LoVo (cell line): Measurements from ENCODE around the gene CEP76.

ENCODE experiments used
- DNase-seq: peaks from one replicate; pipeline ENCODE4 v3.0.0-alpha.2; 2016; ENCODE audit warnings: low spot score

CEP76 gene, protein sequence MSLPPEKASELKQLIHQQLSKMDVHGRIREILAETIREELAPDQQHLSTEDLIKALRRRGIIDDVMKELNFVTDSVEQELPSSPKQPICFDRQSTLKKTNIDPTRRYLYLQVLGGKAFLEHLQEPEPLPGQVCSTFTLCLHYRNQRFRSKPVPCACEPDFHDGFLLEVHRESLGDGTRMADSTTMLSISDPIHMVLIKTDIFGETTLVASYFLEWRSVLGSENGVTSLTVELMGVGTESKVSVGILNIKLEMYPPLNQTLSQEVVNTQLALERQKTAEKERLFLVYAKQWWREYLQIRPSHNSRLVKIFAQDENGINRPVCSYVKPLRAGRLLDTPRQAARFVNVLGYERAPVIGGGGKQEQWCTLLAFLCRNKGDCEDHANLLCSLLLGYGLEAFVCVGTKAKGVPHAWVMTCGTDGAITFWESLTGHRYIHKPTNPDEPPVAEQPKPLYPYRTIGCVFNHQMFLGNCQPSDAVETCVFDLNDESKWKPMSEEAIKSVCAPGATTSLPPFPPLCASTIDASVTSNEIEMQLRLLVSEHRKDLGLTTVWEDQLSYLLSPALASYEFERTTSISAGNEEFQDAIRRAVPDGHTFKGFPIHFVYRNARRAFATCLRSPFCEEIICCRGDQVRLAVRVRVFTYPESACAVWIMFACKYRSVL

DNA sequence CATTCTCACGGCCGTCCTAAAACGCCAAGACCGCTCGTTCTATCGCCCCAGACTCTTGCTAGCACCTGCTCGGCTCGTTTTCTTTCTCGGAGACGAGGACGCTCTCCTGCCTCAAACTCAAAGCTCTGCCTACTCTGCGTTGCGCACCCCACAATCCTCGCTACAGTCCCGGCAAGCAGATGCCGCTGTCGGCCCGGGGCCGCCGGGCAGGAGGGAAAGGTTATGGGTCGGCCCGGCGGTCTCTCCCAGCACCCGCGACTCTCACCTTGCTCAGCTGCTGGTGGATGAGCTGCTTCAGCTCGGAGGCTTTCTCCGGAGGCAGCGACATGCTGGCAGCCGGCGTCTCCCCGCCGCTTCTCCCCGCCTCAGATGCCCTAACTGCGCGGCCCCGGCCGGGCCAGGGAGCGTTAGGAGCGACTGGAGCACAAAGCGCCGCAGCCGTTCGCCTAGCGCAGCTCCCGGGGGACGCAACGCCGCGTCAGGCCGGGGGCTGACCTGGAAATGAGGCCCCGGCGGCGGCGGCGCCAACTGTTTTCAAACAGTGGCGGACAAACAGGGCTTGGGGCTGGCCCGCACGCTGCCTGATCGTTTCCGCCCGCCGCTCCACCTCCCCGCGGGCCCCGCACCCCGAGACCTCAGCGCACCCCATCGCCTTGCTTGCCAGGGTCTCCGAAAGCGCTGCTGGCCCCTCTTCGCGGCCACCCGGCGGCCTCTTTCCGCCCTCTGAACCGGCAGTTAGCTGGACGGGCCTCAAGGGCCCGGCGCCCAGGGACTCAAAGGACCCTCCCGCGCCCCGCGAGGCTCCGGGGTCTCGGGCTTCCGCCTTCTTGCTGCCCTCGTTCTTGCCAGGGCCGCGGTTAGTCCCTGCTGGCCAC is at the start of gene CEP76, which contains the start of gene PSMG2:
CEP76 (minus strand) TSS at position 503 of the 875 bp plus-strand sequence; CDS start at position 328, 175 bp downstream.
PSMG2 (plus strand) TSS at position 822 of the 875 bp plus-strand sequence. CDS start 66 bp downstream, outside the sequence.
- peak; percentile 78 for DNase-seq

DNA sequence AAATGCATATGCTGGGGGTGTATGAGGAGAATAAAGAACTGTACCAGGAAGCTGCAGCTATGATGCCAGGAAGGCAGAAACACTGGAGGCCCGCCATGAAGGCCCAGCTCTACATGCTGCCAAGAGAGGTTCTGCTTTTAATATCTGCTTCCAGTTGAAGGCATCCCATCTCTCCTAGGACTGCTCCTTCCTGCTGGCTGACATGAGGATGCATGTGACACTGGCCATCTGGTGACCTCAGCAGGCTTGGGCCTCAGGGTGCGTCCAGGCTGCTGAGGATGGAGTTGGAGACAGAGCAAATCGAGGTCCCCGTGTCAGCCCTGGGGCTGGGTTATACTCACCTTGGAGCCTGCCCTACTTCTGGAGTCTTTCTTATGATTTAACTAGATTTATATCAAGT is 49.4 kb upstream of the CEP76 start:
- no peak for DNase-seq

DNA sequence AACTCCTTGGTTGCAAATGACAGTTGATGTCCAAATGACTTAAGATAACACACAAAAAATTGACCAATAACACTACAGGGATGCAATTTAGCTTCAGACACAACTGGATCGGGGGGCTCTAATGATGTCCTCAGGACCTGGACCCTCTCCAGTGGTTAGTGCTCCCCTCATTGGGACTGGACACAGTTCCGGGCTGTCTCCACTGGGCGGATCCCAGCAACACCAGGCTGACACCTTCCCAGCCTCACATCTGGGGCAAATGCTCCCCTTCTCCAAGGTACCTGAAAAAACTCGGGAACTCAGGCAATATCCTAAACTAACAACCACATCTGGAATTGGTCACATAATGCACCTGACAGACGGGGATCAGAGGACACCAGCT is 49.0 kb upstream of the CEP76 start:
- DNase-seq: no peak

DNA sequence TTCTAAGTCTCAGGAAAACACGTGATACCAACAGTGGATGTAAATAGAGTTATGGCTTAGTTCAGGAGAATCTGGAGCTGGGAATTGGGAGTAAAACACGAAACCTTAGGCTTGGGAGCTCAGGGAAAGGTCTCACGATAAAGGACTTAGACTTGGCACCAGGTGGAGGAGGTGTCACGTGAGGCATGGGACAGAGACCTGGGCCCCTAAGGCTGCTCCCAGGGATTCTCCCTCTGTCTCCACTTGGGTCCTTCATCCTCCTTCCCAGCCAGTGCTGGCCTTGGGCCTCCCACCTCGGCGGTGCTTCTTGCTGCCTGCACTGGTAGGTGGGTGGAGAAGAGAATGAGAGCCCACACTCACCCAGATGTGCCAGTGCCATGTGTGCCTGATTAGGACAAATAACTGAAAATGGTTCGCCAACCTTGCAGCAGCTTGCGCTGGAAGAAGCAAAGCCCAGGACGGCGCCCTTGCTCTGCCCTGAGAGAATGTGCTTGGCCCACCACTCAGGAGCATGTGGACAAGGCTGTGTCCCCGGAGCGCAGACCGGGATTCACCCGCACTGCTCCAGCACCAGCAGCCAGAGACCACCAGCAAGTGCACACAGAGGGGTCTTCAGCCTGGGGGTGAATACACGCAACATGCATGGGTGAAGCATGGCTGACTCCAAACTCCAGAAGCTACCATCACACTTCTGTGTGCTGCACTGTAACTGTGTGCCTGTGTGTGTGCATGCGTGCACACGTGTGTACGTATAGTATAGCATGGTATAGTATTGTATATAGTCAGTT is 48.4 kb upstream of the CEP76 start:
- no peak for DNase-seq

DNA sequence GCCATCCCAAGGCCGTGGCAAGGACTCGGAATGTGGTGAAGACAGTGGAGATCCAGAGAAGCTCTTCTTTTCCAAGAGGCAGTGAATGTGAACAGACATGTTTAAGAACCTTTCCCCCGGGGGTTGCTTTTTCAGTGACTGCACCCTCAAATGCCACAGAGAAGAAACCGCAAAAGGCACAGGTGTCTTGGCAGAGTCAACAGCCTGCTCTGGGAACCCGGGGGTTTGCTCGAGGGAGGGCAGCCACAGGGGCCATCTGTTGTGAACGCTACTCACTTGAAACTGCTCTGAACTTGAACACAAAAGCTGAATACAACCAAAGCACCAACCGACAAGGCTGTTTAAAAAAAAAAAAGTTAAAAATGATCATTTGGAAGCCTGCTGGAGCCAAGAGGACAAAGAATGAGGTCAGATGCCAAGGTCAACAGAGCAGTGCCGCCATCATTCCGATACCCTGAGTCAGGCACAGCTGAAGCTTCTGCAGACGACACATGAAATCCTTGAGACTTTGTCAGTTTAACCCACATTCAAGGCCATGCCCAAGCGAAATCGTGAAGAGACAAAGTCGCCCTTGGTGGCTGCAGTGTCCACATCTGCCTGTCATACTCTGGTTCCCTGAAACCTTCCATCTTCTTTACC is 47.7 kb upstream of the CEP76 start:
- DNase-seq: no peak

DNA sequence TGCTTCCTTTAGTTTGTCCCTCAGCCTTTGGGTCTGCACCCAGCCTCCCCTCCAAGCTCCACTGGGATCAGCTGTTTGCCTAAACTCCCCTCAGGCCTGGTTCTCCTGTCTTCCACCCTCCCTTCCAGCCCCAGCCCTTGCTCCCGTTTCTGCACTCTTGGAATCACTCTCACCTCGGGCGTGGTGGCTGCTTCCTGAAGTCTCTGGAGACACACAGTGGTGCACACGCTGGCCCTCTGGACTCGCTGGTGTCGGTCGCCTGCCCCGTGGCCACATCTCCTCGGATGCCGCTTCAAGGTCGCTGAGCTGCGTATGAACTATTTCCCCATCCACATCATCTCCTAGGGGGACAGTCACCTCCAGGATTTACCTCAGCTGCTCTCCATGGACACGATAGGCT is 46.6 kb upstream of the CEP76 start:
- no peak for DNase-seq

DNA sequence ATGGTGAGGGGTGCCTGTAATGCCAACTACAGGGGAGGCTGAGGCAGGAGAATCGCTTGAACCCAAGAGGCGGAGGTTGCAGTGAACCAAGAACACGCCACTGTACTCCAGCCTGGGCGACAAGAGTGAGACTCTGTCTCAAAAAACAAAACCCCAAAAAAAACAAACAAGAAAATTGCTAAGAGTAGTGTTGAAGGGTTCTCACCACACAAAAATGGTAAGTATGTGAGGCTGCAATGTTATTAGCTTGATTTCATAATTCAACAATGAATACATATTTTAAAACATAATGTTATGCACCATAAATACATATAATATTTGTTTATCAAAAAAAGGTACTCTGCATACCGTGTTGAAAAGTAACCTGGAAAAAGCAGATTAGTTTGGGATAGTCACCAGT is 46.1 kb upstream of the CEP76 start:
- DNase-seq: no peak

DNA sequence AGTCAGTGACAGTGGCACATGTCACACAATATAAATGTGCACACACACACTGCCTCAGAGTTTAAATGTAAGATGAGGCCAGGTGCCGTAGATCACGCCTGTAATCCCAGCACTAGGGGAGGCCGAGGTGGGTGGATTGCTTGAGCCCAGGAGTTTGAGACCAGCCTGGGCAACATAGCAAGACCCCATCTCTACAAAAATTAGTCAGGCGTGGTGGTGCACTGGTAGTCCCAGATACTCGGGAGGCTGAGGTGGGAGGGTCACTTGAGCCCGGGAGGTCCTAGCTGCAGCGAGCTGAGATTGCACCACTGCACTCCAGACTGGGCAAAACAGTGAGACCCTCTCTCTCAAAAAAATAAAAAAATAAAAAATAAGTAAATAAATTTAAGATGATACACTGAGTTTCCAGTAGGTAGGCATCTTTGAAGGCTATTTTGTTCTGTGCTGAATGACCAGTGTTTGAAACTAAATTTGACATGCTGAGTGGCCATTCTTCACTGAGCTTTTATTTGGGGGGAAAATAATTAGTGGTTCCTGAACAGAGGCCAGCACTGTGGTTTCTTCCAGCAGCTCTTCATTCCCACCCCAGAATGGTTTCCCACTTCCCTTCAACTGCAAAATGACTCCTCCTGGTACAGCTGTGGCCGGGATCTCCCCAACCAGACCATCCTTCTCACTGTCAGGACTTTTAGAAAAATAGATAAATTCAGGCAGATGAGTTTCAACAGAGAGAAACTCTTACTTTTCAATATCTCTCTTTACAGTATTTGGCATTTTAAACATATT is 45.2 kb upstream of the CEP76 start:
- DNase-seq: no peak

DNA sequence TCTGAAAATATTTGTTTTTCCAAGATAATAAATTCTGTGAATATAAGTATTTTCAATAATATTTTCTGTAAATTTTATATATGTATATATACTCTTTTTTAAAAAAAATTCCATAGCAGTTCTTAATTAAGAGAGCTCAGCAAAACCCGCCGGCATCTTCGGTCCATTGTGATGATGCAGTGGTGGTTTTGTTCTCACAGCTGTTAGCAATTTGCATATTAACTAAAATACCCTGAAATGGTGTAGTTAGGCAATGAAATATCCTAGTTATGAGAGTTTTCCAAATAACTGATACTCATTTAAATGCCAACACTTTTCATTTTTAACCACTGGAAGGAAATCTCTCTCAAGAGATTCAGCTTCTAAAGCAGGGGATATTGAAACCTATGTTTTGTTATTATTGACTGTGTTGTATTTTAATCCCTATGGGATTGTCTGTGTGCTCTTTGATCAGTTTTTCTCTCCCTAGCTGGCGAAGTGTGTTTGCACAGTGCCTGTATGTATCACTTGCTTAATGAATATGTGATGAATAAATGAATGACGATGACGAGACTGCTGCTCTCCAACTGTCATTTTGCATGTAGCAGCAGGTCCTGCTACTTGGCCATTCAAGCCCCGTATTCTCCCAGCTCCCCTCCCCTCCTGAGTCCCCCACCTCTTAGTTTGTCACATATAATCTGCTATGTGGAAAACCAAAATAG is 42.7 kb upstream of the CEP76 start:
- no peak for DNase-seq

DNA sequence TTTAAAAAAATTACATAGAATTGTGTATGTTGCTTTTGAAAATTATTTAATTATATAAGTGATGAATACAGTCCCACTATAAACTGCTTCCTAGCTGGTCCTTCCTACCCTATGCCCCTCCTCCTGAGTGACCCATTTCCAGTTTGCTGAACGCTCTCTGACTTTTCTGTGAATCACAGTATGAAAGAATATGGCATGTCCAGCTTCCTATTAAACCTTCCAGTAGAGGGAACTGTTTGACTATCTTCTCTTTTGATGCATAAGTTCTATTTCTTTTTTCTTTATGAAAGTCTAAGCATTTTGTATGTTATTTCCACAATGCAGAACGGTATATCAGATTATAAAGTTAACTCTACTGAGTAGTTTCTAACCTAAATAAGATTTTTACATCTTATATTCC is 41.6 kb upstream of the CEP76 start:
- peak; percentile 38 for DNase-seq

DNA sequence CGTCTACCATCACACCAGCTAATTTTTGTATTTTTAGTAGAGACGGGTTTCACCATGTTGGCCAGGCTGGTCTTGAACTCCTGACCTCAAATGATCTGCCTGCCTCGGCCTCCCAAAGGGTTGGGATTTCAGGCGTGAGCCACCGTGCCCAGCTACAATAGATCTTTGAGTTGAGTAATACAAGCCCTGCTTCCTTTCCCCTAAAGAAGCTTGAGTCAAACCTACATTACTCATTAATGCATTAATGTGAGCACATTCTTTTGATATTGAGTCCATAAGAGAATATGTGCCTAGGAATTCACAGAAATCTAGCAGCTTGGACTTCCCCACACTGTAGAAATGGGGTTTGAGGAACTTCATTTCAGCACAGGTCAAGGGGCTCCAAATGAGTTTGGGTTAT is 39.9 kb upstream of the CEP76 start:
- no peak for DNase-seq

DNA sequence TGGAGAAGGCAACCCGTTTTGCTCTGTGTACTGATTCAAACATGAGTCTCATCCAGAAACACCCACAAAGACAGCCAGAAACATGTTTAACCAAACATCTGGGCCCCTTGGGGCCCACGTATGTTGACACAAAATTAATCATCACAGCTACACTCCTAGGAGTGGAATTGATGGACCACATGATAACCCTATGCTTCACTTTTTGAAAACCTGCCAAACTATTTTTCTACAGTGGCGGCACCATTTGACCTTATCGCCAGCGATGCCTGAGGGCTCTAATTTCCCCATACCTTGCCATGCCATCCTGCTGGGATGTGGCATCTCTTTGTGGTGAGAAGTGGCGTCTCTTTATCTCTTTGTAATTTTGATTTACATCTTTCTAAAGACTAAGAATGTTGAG is 38.8 kb upstream of the CEP76 start:
- DNase-seq: peak; percentile 27

DNA sequence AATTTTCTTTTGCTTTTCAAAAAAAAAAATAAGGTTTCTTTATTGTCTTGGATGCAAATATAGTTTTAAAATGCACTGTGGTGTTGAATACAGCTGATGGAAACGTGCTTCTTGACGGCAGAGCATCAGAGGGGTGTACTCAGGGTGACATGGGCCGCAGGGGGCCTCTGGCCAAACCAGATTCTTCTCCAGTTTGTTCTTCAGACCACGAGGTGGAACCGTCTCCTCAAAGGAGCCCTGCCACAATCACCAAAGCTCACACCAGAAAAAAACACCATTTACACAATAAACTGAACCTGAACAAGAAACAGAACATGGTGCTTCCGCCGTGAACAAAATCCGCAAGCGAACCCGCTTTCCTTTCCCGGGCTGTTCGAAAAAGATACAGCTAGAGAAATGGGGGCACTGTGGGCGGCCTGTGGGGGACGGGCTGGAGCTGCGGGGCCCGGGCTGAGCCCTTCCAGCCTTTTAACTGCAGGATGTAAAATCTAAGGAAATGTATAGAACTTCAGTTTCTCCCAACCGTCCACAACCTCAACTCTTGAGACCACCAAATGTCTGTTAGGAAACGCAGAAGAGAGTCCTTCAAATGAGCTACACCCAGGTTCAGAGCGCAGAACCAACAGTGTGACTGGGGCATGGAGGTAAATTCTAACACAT is 34.9 kb upstream of the CEP76 start:
- DNase-seq: no peak

DNA sequence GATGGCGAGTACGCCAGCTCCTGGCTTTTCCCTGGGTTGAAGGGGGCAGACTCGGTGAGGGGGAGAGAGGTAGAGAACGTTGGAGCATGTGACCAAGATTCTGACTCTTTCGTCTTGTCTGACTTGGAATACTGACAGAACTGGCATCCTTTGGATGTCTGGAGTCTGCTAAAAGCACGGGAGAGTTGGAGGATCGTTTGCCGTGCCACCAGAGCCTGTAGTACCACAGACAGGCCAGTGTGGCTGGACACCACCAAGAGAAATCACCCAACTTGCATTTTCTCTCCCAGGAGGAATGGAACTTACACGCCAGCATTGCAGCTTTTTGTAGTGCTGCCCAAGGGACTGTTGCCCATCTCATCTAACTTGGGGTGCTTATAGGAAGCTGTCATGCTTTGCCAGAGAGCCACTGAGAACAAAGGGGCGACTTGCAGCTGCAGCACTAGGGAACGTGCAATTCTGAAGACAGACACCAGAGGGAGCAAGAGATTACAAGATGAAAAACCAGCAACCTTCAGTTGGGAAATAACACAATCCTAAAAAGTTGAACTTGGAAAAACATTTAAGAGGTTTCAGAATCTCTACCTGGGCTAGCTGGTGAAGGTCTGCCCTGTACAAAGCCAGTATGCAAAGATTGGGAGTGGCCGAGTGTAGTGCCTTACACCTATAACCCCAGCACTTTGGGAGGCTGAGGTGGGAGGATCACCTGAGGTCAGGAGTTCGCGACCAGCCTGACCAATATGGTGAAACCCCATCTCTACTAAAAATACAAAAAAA is 24.4 kb upstream of the CEP76 start:
- peak; percentile 60 for DNase-seq

DNA sequence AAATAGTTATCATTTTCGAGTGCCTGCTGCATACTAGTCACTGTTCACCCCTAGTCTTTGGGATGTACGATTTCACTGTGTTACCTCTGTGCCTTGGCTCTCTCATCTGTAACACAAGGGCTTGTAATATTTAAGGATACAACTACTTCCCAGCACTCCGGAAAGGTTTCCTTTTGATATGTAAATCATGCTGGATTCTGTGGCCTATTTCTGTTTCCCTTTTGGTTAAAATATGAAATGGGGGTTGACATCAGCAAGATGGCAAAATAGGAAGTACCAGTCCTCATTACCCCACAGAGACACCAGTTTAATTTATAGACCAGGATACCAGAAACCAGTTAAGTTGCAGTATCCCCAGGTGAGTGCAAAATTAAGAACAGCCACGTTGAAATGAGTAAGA is 23.8 kb upstream of the CEP76 start:
- DNase-seq: no peak

DNA sequence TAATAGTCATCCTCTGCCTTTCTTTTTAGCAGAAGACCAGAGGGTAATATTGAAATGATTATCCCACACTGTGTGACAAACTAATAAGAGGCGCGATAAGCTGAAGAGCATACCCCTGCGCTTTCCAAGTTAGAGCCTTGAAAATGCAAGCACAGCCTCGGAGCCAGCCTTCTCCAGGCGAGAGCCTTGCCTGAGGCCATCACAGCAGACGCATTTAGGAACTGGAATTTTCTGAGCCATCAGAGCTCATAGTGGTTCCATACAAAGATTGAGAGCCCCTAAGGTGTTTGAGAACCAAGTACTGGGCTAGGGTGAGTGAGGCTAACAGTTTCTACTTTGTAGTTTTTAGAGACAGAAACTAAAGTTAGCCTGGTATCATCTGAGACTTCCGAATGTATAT is 20.2 kb upstream of the CEP76 start:
- DNase-seq: no peak

DNA sequence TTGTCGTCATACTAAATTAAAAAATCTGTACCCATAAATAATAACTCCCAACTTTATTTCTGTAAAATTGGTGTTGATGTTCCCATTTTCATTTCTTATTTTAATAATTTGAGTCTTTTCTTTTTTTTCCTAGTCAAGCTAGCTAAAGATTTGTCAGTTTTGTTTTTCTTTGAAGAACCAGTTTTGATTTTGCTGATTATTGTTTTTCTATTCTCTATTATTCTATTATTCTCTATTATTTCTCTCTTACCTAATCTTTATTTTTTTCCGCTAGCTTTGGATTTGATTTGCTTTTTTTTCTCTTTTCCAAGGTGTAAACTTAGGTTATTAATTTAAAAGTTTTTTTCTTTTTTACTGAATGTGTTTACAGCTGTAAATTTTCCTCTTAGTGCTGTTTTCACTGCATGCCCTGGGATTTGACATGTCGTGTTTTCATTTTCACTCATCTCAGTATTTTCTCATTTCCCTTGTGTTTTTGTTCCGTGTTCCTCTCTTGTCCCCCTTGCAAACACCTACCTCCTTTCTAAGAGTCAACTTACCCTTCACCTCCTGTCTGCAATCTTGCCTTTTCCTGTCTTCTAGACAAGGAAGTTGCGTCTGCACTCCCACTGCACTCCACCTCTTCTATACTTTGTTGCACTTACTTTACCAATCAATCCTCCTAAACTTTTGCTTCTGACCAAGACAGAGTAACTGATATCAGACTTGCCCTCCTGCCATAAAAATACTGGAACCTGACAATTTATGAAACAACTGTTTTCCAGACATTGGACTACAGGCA is 19.2 kb upstream of the CEP76 start:
- no peak for DNase-seq

DNA sequence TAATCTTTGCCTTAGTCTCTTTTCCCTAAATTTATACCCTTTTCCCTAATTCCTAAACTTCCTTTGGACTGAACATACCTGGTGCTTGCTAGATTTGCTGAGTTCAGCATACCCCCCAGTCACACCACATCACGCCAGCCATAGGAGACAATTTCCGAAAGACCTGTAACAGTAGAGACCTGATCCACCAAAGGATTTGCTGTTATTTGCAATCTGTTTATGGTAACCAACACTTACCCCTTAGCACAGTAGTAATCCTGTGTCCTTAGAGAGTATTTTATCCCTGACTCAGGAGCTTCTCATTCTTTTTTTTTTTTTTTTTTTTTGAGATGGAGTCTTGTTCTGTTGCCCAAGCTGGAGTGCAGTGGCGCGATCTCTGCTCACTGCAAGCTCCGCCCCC is 8.9 kb upstream of the CEP76 start:
- DNase-seq: no peak
